Measurements from ENCODE around the gene ZDHHC12. TPM values are rescaled to one million over a fixed set of nuclear protein-coding genes. Genes with fewer than 3 reads are reported as not detected.
A peak's percentile ranks its signal among the peaks of the same experiment; 100 is the strongest.

ZDHHC12 gene
- total RNA-seq (2014; rRNA removed; shearing (Covaris generic)) = 62.3 and 78.8 TPM in 2 replicates

GRCh38 chr9:128723866-128724743 is at the start of gene ZDHHC12:
ZDHHC12 (minus strand) TSS chr9:128724127; CDS start chr9:128724093, 34 bp downstream.
- DNase-seq (ENCODE audit: low read depth) = peak; percentile 100

GRCh38 chr9:128773049-128773448 is 49.1 kb upstream of the ZDHHC12 start:
- no peak for DNase-seq (ENCODE audit: low read depth)

- DNase-seq (ENCODE audit: low read depth) = peak; percentile 94
These were observed 48.0 kb upstream of the ZDHHC12 start, which contains the start of gene ZER1 for GRCh38 chr9:128771745-128772519. ZER1 (minus strand) TSS chr9:128771927; CDS start chr9:128755565, 16,362 bp downstream.

- no peak for DNase-seq (ENCODE audit: low read depth)
These were observed 47.3 kb upstream of the ZDHHC12 start for GRCh38 chr9:128771094-128771721.

- no peak for DNase-seq (ENCODE audit: low read depth)
These were observed 46.5 kb upstream of the ZDHHC12 start for GRCh38 chr9:128770286-128771030.

GRCh38 chr9:128768606-128769005 is 44.7 kb upstream of the ZDHHC12 start:
- no peak for DNase-seq (ENCODE audit: low read depth)

GRCh38 chr9:128765499-128765898 is 41.6 kb upstream of the ZDHHC12 start:
- no peak for DNase-seq (ENCODE audit: low read depth)

- DNase-seq (ENCODE audit: low read depth) = no peak
These were observed 40.4 kb upstream of the ZDHHC12 start for GRCh38 chr9:128764361-128764760.

- no peak for DNase-seq (ENCODE audit: low read depth)
These were observed 38.9 kb upstream of the ZDHHC12 start for GRCh38 chr9:128762671-128763449.

- DNase-seq (ENCODE audit: low read depth) = no peak
These were observed 33.7 kb upstream of the ZDHHC12 start for GRCh38 chr9:128757602-128758001.

- DNase-seq (ENCODE audit: low read depth) = no peak
These were observed 29.7 kb upstream of the ZDHHC12 start for GRCh38 chr9:128753627-128754026.

GRCh38 chr9:128750926-128751595 is 27.1 kb upstream of the ZDHHC12 start:
- no peak for DNase-seq (ENCODE audit: low read depth)

- no peak for DNase-seq (ENCODE audit: low read depth)
These were observed 23.3 kb upstream of the ZDHHC12 start for GRCh38 chr9:128747241-128747640.

GRCh38 chr9:128743421-128743820 is 19.5 kb upstream of the ZDHHC12 start:
- DNase-seq (ENCODE audit: low read depth) = no peak

GRCh38 chr9:128742401-128742800 is 18.5 kb upstream of the ZDHHC12 start:
- DNase-seq (ENCODE audit: low read depth) = no peak

- no peak for DNase-seq (ENCODE audit: low read depth)
These were observed 11.4 kb upstream of the ZDHHC12 start for GRCh38 chr9:128735373-128735772.

- DNase-seq (ENCODE audit: low read depth) = peak; percentile 94
These were observed 9.3 kb upstream of the ZDHHC12 start for GRCh38 chr9:128733256-128733655.

GRCh38 chr9:128732576-128732975 is 8.6 kb upstream of the ZDHHC12 start:
- no peak for DNase-seq (ENCODE audit: low read depth)

- DNase-seq (ENCODE audit: low read depth) = no peak
These were observed 7.8 kb upstream of the ZDHHC12 start for GRCh38 chr9:128731691-128732090.

GRCh38 chr9:128731093-128731492 is 7.2 kb upstream of the ZDHHC12 start:
- DNase-seq (ENCODE audit: low read depth) = no peak

Measured in Daoy (cell line).